Peyer's patch (tissue), 4 donors: Measurements from ENCODE around the gene ASB3. TPM values are rescaled to one million over a fixed set of nuclear protein-coding genes. Genes with fewer than 3 reads are reported as not detected.

Experiments used
- DNase-seq, 3 donors: peaks; one replicate each; pipeline ENCODE4 v3.0.0-alpha.2; 2017 to 2019
- H3K27ac ChIP-seq, 4 donors: fragments of 200-600 bp; sonication (generic); one replicate each; pipeline ENCODE4 v1.5.1; 2016 to 2019
- H3K27me3 ChIP-seq, 2 donors: fragments of 200-600 bp; sonication (generic); one replicate each; pipeline ENCODE4 v1.5.1; 2019
- H3K36me3 ChIP-seq, 3 donors: fragments of 200-600 bp; sonication (generic); one replicate each; pipeline ENCODE4 v1.5.1; 2016 to 2019
- H3K4me1 ChIP-seq, 4 donors: fragments of 200-600 bp; sonication (generic); one replicate each; pipeline ENCODE4 v1.5.1; 2016 to 2019
- H3K4me3 ChIP-seq, 4 donors: fragments of 200-600 bp; sonication (generic); 1 replicate in 3 of 4; 2 replicates in 1 of 4; pipeline ENCODE4 v1.5.1; 2016 to 2019; ENCODE audit warnings: mild to moderate bottlenecking in 1 of 4
- H3K9me3 ChIP-seq, 4 donors: fragments of 200-600 bp; sonication (generic); one replicate each; pipeline ENCODE4 v1.5.1; 2016 to 2019; ENCODE audit warnings: mild to moderate bottlenecking in 1 of 4
- POLR2A ChIP-seq, 2 donors: fragments of 450-650 bp; IDR thresholded peaks; one replicate each; pipeline ENCODE4 v1.5.1; 2017; ENCODE audit warnings: antibody characterized with exemption in 2 of 2, mild to moderate bottlenecking in 2 of 2, moderate library complexity in 2 of 2
- total RNA-seq, 4 donors: library from RNA; depleted of rRNA; stranded (reverse); fragments of >200 nt; gene quantifications; one replicate each; pipeline ENCODE4 v1.1.0, GENCODE V29; 2016
- TF ChIP-seq, protein P1 (sequence below), 6 experiments: fragments of 450-650 bp in 4 of 6; fragments of 200-600 bp in 2 of 6; sonication (generic) in 1 of 6; IDR thresholded peaks; one replicate each; pipeline ENCODE4 v1.5.1; 2017 to 2019; ENCODE audit warnings: antibody characterized with exemption in 6 of 6, mild to moderate bottlenecking in 3 of 6, moderate library complexity in 1 of 6

The ASB3 gene
- total RNA-seq, 4 donors from 2014 or later = 11.7 to 30.5 (median 18.3) TPM

DNA sequence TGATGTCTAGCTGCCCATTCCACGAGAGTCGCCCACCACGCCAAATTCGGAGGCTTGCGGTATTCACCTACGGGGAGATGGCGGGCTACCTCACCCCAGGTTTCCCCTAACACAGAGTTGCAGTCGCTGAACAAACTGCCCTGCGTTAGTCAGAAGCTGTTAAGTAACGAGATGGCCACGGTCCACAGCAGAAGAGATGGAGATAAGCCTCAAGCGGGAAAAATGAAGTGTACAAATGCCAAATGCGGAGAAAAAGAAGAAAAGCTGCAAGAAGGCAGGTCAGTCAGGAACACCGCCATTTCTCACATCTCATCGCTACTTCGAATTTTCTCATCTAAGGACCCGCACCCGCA is 425 bp downstream of the ASB3 start:
- Histone ChIP-seq H3K27me3 (no peaks in the 10 kb centered on the region), H3K27ac (peak overlapping the region; percentile 67 to 89 (median 79)), H3K4me1 (peaks cover 3 to 27% (median 11%) of the 10 kb centered on the region in 4 donors), H3K9me3 (no peaks in the 10 kb centered on the region), H3K4me3 (peak overlapping the region; percentile 64 to 87 (median 82)), H3K36me3 (peaks cover 0 to 8% (median 0%) of the 10 kb centered on the region in 3 donors)
- DNase-seq = peak in 1 of 3 donors; percentile 61
- TF ChIP-seq, protein P1, sequence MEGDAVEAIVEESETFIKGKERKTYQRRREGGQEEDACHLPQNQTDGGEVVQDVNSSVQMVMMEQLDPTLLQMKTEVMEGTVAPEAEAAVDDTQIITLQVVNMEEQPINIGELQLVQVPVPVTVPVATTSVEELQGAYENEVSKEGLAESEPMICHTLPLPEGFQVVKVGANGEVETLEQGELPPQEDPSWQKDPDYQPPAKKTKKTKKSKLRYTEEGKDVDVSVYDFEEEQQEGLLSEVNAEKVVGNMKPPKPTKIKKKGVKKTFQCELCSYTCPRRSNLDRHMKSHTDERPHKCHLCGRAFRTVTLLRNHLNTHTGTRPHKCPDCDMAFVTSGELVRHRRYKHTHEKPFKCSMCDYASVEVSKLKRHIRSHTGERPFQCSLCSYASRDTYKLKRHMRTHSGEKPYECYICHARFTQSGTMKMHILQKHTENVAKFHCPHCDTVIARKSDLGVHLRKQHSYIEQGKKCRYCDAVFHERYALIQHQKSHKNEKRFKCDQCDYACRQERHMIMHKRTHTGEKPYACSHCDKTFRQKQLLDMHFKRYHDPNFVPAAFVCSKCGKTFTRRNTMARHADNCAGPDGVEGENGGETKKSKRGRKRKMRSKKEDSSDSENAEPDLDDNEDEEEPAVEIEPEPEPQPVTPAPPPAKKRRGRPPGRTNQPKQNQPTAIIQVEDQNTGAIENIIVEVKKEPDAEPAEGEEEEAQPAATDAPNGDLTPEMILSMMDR (IDR thresholded peaks at IDR 0.05) = no peak
- no peak for TF ChIP-seq POLR2A (IDR thresholded peaks at IDR 0.05)

DNA sequence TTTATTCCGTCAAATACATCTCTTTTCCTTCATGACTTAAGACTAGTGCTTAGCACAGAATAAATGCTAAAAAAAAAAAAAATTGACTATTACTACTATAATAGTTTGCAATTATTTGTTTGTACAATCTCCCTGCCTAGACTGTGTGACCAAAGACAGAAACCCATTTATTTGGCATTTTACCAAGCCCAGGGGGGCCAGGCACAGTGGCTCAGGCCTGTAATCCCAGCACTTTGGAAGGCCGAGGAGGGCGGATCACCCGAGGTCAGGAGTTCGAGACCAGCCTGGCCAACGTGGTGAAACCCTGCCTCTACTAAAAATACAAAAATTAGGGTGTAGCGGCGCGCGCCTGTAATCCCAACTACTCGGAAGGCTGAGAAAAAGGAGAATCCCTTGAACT is 1.4 kb downstream of the ASB3 start:
- Histone ChIP-seq H3K36me3 (peaks cover 0 to 8% (median 0%) of the 10 kb centered on the region in 3 donors), H3K27me3 (no peaks in the 10 kb centered on the region), H3K27ac (no peak overlapping the region), H3K4me3 (peak overlapping the region in 2 of 4 donors; percentile 78 to 87), H3K4me1 (peaks cover 3 to 27% (median 11%) of the 10 kb centered on the region in 4 donors), H3K9me3 (no peaks in the 10 kb centered on the region)
- no peak for TF ChIP-seq POLR2A (IDR thresholded peaks at IDR 0.05)
- TF ChIP-seq, protein P1 (IDR thresholded peaks at IDR 0.05) = no peak
- no peak for DNase-seq

DNA sequence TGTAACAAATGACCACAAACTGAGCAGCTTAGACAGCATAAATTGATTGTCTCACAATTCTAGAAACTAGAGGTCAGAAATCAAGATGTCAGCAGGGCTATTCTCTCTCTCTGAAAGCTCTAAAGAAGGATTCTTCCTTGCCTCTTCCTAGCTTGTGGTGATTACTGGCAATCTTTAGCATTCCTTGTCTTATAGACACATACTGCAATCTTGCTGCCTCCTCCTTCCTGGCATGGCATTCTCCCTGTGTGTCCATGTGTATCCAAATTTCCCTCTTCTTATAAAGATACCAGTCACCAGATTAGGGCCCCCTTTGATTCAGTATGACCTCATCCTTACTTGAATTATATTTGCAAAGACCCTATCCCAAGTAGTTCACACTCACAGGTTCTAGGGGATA is 2.3 kb downstream of the ASB3 start:
- TF ChIP-seq POLR2A (IDR thresholded peaks at IDR 0.05) = no peak
- TF ChIP-seq, protein P1 (IDR thresholded peaks at IDR 0.05) = no peak
- H3K27ac ChIP-seq = no peak overlapping the region

DNA sequence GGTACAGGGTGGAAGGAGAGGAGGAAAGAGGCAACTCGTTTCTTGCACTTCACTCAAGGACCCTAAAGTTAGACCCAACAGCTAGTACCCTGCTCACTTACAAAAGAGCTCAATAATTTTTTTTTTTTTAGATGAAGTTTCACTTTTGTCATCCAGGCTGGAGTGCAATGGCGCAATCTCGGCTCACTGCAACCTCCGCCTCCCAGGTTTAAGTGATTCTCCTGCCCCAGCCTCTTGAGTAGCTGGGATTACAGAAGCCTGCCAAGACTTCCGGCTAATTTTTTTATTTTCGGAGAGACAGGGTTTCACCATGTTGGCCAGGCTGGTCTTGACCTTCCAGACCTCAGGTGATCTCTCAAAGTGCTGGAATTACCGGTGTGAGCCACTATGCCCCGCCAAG is 4.1 kb downstream of the ASB3 start:
- no peak overlapping the region for H3K4me3 ChIP-seq
- TF ChIP-seq, protein P1 (IDR thresholded peaks at IDR 0.05) = no peak
- no peak for TF ChIP-seq POLR2A (IDR thresholded peaks at IDR 0.05)
- H3K4me1 ChIP-seq = peaks cover 0 to 14% (median 8%) of the 10 kb centered on the region in 4 donors
- H3K36me3 ChIP-seq = peaks cover 0 to 8% (median 0%) of the 10 kb centered on the region in 3 donors
- H3K27ac ChIP-seq = no peak overlapping the region
- no peaks in the 10 kb centered on the region for H3K27me3 ChIP-seq
- DNase-seq = no peak
- H3K9me3 ChIP-seq = no peaks in the 10 kb centered on the region

More for the DNA sequence above, 2.3 kb downstream of the ASB3 start:
- no peak for DNase-seq
- H3K4me1 ChIP-seq = peaks cover 3 to 27% (median 11%) of the 10 kb centered on the region in 4 donors
- peaks cover 0 to 8% (median 0%) of the 10 kb centered on the region in 3 donors for H3K36me3 ChIP-seq
- no peak overlapping the region for H3K4me3 ChIP-seq
- H3K27me3 ChIP-seq = no peaks in the 10 kb centered on the region
- H3K9me3 ChIP-seq = no peaks in the 10 kb centered on the region

DNA sequence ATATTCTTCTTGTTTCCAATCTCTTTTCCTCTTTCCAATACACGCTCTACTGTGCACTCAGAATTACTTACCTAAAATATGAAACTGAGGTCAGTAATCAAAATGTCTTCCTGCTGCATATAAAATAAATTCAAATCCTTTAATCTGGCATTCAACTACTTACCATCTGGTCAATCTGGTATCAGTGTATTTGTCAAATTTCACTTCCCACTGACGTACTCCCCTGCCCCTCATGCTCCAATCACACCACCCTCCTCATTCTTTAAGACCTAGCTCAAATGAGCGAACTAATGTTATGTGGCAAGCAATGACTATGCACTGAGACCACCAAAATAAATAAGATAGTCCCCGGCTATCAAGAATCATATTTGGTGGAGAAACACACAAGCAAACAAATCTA is 6.7 kb downstream of the ASB3 start:
- DNase-seq = no peak
- Histone ChIP-seq H3K4me1 (peaks cover 0 to 4% (median 2%) of the 10 kb centered on the region in 4 donors), H3K27ac (no peak overlapping the region), H3K36me3 (peaks cover 0 to 8% (median 0%) of the 10 kb centered on the region in 3 donors), H3K27me3 (no peaks in the 10 kb centered on the region), H3K4me3 (no peak overlapping the region), H3K9me3 (no peaks in the 10 kb centered on the region)
- TF ChIP-seq, protein P1 (IDR thresholded peaks at IDR 0.05) = no peak
